HepG2 (cell line): ENCODE data around the gene MGAT2.

Experiments
- EZH2 ChIP-seq: conservative IDR thresholded peaks from 2 replicates; pipeline ENCODE4 v1.6.1; 2012; ENCODE audit warnings: mild to moderate bottlenecking, low read depth, low read length, moderate library complexity
- HNRNPK ChIP-seq: fragments of 200-400 bp; formaldehyde crosslinking; IDR thresholded peaks from 2 replicates; pipeline ENCODE4 v1.6.1; 2018; ENCODE audit warnings: low read length, low read depth, moderate library complexity, mild to moderate bottlenecking; ENCODE audit not compliant: poor library complexity, severe bottlenecking
- POLR2A ChIP-seq, 2 experiments: IDR thresholded peaks; 2 replicates each; pipeline ENCODE4 v1.6.1; 2011; ENCODE audit warnings: low read depth in 2 of 2, low read length in 2 of 2, mild to moderate bottlenecking in 1 of 2, moderate library complexity in 1 of 2; ENCODE audit not compliant: insufficient read depth in 1 of 2
- SAFB2 ChIP-seq: sonication (generic); formaldehyde crosslinking; IDR thresholded peaks from 2 replicates; pipeline ENCODE4 v1.5.1; 2020; ENCODE audit warnings: missing genetic modification reagents, low read depth, mild to moderate bottlenecking, borderline replicate concordance
- TF ChIP-seq, protein P1 (sequence below): sonication (generic); formaldehyde crosslinking; IDR thresholded peaks from 2 replicates; pipeline ENCODE4 v1.5.0; 2020; ENCODE audit warnings: mild to moderate bottlenecking, missing genetic modification reagents, moderate library complexity
- TF ChIP-seq, protein P2 (sequence below): sonication (generic); formaldehyde crosslinking; IDR thresholded peaks from 2 replicates; pipeline ENCODE4 v1.8.0; 2022; ENCODE audit warnings: low read depth, missing genetic modification reagents

- TF ChIP-seq SAFB2 (CRISPR knock-in tag): no peak
- TF ChIP-seq, protein P1, sequence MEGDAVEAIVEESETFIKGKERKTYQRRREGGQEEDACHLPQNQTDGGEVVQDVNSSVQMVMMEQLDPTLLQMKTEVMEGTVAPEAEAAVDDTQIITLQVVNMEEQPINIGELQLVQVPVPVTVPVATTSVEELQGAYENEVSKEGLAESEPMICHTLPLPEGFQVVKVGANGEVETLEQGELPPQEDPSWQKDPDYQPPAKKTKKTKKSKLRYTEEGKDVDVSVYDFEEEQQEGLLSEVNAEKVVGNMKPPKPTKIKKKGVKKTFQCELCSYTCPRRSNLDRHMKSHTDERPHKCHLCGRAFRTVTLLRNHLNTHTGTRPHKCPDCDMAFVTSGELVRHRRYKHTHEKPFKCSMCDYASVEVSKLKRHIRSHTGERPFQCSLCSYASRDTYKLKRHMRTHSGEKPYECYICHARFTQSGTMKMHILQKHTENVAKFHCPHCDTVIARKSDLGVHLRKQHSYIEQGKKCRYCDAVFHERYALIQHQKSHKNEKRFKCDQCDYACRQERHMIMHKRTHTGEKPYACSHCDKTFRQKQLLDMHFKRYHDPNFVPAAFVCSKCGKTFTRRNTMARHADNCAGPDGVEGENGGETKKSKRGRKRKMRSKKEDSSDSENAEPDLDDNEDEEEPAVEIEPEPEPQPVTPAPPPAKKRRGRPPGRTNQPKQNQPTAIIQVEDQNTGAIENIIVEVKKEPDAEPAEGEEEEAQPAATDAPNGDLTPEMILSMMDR (CRISPR knock-in tag): no peak
- TF ChIP-seq HNRNPK: no peak
- TF ChIP-seq, protein P2, sequence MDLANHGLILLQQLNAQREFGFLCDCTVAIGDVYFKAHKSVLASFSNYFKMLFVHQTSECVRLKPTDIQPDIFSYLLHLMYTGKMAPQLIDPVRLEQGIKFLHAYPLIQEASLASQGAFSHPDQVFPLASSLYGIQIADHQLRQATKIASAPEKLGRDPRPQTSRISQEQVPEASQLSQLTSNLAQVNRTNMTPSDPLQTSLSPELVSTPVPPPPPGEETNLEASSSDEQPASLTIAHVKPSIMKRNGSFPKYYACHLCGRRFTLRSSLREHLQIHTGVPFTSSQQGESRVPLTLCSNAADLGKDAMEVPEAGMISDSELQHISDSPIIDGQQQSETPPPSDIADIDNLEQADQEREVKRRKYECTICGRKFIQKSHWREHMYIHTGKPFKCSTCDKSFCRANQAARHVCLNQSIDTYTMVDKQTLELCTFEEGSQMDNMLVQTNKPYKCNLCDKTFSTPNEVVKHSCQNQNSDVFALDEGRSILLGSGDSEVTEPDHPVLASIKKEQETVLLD (CRISPR knock-in tag): no peak
- no peak for TF ChIP-seq EZH2
- TF ChIP-seq POLR2A (IDR thresholded peaks at IDR 0.05; ENCODE audit: insufficient read depth in 1 of 2, low read depth in 2 of 2, low read length in 2 of 2): no peak
These were observed 32.9 kb downstream of the MGAT2 start for GRCh38 chr14:49653508-49653907.
